ENCODE measurements around the gene TOLLIP.
"Not testable (repeated sequence)": the region's sequence is repeated elsewhere in the genome, so short reads cannot be mapped to it uniquely, and the experiment has no call there.

The TOLLIP gene

DNA sequence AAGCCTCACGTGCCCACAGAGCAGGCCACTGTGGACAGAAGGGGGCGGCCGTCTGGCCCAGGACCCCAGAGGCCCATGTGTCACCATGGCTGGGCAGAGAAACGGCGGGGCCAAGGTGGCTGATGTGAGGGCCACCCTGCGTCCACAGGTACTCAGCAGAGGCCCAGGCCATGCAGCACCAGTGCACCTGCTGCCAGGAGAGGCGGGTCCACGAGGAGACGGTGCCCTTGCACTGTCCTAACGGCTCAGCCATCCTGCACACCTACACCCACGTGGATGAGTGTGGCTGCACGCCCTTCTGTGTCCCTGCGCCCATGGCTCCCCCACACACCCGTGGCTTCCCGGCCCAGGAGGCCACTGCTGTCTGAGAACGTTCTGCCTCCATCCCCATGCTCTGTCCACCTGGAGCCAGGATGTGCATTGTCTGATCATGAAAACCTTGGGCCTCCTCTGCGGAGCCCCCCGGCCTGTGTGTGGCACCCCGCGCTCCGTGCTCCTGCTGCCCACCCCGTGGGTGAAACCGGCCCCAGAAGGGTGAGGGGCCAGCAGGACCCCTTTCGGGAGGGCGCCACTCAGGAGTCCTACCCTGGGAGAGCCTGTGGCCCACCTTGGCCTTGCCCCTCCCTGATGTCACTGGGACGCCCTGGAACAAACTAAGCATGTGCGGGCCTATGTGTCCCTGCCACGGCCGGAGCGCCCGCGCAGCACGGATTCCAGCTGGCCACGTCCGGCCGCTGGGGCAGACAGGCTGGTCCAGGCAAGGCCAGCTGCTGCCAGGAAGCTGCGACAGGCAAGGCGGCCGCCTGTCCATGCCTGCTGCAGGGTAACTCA is 48.0 kb downstream of the TOLLIP start:
- FAIRE-seq, result no peak

GRCh38 chr11:1260620-1261019 is 48.8 kb downstream of the TOLLIP start:
- no peak for FAIRE-seq

DNA sequence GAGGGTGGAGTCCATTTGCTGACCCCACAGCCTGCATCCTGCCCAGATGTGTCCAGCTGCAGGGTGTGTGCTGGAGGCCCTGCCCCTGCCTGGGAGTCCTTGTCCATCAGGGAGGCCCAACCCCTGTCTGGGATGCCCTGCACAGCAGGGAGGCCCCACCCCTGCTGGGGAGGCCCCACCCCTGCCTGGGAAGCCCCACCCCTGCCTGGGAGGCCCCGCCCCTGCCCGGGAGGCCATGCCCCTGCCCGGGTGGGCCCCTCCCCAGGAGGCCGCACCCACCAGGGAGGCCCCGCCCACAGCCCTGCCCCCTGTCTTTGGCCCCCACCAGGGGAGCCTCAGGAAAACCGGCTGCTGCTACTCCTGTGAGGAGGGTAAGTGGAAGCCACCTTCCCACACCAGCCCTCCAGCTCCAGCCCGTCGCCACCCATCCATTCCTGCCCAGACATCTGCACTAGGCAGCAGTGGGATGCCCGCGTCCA is 49.4 kb downstream of the TOLLIP start:
- no peak for FAIRE-seq

GRCh38 chr11:1259561-1259960 is 49.9 kb downstream of the TOLLIP start:
- no peak for FAIRE-seq

GRCh38 chr11:1259076-1259461 is 50.4 kb downstream of the TOLLIP start:
- no peak for FAIRE-seq

- FAIRE-seq, result no peak
Measured at GRCh38 chr11:1258401-1259075, 50.9 kb downstream of the TOLLIP start.

GRCh38 chr11:1257916-1258315 is 51.5 kb downstream of the TOLLIP start:
- no peak for FAIRE-seq

- no peak for FAIRE-seq
Measured at GRCh38 chr11:1257366-1257765, 52.1 kb downstream of the TOLLIP start.

- FAIRE-seq, result no peak
Measured at GRCh38 chr11:1256257-1257045, 53.0 kb downstream of the TOLLIP start.

DNA sequence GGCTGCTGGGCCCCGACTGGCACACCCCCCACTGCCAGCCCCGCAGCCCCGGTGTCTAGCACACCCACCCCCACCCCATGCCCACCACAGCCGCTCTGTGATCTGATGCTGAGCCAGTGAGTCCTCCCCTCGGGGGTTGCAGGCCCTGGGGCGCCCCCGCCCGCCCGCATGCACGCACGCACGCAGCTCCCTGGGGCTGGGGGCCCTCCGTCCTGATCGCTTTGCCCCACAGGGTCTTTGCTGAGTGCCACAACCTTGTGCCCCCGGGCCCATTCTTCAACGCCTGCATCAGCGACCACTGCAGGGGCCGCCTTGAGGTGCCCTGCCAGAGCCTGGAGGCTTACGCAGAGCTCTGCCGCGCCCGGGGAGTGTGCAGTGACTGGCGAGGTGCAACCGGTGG is 54.3 kb downstream of the TOLLIP start:
- FAIRE-seq, result no peak

DNA sequence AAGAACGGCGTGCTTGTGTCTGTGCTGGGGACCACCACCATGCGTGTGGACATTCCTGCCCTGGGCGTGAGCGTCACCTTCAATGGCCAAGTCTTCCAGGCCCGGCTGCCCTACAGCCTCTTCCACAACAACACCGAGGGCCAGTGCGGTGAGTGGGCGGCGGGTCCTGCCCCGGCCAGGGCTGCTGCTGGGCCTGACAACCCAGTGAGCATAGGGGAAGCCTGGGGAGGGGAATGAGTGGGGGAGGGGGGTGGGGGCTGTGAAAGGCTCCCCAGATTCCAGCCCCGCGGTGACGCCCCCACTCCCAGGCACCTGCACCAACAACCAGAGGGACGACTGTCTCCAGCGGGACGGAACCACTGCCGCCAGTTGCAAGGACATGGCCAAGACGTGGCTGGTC is 54.7 kb downstream of the TOLLIP start:
- no peak for FAIRE-seq

DNA sequence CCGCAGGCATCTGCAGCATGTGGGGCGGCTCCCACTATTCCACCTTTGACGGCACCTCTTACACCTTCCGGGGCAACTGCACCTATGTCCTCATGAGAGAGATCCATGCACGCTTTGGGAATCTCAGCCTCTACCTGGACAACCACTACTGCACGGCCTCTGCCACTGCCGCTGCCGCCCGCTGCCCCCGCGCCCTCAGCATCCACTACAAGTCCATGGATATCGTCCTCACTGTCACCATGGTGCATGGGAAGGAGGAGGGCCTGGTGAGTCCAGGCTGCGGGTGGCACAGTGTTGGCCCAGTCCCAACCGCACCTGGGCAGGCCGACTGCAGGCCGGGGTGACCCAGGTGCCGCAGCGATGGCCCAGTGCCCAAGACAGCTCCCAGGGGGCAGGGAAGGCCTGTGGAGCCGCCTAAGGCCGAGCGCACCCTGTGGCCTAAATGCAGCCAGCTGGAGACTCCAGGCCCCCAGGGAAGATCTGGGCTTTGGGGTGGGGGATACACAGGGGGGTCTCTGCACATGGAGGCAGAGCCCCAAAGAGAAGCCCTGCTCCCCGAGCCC is 55.3 kb downstream of the TOLLIP start:
- no peak for FAIRE-seq

DNA sequence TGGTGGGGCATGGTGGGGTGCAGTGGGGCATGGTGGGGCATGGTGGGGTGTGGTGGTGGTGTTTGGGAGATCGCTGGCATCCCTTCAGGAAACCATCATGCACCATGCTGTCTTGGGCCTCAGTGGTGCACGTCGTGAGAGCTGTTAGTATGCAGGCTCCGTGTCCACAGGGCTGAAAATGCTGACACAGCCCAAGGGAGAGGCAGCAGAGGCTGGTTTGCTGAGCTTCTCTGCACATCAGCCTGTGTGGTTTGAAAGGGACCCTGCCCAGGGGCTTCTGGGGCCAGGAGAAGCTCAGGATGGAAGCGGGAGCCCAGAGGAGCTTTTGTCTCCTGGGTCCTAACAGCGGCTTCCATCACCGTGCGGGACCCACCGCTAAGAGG is 56.3 kb downstream of the TOLLIP start:
- no peak for FAIRE-seq

- FAIRE-seq, result no peak
Measured at GRCh38 chr11:1252371-1253102, 56.9 kb downstream of the TOLLIP start.

GRCh38 chr11:1251236-1251770 is 58.1 kb downstream of the TOLLIP start:
- no peak for FAIRE-seq

- FAIRE-seq, result not testable (repeated sequence)
Measured at GRCh38 chr11:1250411-1250810, 59.0 kb downstream of the TOLLIP start.

DNA sequence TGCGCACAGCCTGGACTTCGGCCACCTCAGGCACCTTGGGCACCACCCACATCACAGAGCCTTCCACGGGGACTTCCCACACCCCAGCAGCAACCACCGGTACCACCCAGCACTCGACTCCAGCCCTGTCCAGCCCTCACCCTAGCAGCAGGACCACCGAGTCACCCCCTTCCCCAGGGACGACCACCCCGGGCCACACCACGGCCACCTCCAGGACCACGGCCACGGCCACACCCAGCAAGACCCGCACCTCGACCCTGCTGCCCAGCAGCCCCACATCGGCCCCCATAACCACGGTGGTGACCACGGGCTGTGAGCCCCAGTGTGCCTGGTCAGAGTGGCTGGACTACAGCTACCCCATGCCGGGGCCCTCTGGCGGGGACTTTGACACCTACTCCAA is 60.5 kb downstream of the TOLLIP start:
- not testable (repeated sequence) for FAIRE-seq

- not testable (repeated sequence) for FAIRE-seq
Measured at GRCh38 chr11:1247026-1247425, 62.4 kb downstream of the TOLLIP start.

- FAIRE-seq, result not testable (repeated sequence)
Measured at GRCh38 chr11:1246301-1246700, 63.1 kb downstream of the TOLLIP start.

DNA sequence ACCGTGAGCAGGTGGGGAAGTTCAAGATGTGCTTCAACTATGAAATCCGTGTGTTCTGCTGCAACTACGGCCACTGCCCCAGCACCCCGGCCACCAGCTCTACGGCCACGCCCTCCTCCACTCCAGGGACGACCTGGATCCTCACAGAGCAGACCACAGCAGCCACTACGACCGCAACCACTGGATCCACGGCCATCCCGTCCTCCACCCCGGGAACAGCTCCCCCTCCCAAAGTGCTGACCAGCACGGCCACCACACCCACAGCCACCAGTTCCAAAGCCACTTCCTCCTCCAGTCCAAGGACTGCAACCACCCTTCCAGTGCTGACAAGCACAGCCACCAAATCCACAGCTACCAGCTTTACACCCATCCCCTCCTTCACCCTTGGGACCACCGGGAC is 63.7 kb downstream of the TOLLIP start:
- not testable (repeated sequence) for FAIRE-seq

GRCh38 chr11:1244557-1244956 is 64.9 kb downstream of the TOLLIP start:
- FAIRE-seq, result not testable (repeated sequence)

DNA sequence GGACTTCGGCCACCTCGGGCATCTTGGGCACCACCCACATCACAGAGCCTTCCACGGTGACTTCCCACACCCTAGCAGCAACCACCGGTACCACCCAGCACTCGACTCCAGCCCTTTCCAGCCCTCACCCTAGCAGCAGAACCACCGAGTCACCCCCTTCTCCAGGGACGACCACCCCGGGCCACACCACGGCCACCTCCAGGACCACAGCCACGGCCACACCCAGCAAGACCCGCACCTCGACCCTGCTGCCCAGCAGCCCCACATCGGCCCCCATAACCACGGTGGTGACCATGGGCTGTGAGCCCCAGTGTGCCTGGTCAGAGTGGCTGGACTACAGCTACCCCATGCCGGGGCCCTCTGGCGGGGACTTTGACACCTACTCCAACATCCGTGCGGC is 65.9 kb downstream of the TOLLIP start:
- not testable (repeated sequence) for FAIRE-seq

Data from colon (tissue), 2 donors.